Measurements from ENCODE around the gene LRRC37A2. TPM values are rescaled to one million over a fixed set of nuclear protein-coding genes. Genes with fewer than 3 reads are reported as not detected.
"Not testable (repeated sequence)": the region's sequence is repeated elsewhere in the genome, so short reads cannot be mapped to it uniquely, and the experiment has no call there.

The LRRC37A2 gene
- total RNA-seq, 2 experiments from 2014 or later: 13.0 to 20.9 TPM

DNA sequence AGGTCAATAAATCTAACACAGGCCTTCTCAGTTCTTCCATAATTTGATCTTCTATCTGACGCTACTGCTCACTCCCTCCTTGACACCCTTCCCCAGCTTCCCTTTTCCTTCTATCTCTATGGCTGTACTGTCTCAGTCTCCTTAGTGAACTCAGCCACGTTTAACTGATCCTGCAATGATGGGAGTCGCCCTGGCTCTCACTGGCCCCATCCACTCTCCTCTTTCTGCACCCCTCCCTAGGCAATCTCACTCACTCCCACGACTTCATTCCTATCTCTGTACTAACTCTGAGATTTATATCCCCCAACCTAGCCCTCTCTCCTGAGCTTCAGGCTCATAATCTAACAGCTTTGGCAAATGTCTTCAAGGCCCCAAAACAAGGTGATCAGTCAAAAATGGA is 59.5 kb downstream of the LRRC37A2 start:
- H3K4me3 Mint-ChIP-seq; H3K4me1 Mint-ChIP-seq; ATAC-seq; H3K27me3 Mint-ChIP-seq; DNase-seq; H3K36me3 Mint-ChIP-seq; CTCF ChIA-PET; H3K27ac Mint-ChIP-seq; H3K9me3 Mint-ChIP-seq (ENCODE audit: low read depth): not testable (repeated sequence)

- peak; percentile 91 for ATAC-seq
- peak within 1 kb of the TSS; percentile 46 for H3K27ac Mint-ChIP-seq
- H3K4me1 Mint-ChIP-seq; CTCF ChIA-PET; H3K36me3 Mint-ChIP-seq; H3K9me3 Mint-ChIP-seq (ENCODE audit: low read depth); H3K27me3 Mint-ChIP-seq: not testable (repeated sequence)
- peak within 1 kb of the TSS; percentile 42 for H3K4me3 Mint-ChIP-seq
- peak; percentile 96 for DNase-seq
These were observed 67.1 kb downstream of the LRRC37A2 start, which contains the start of gene ARL17A for GRCh38 chr17:46579083-46580075. Gene ARL17A (minus strand): TSS chr17:46579691. CDS start chr17:46576322, 3,369 bp downstream.

GRCh38 chr17:46580082-46580481 is 67.8 kb downstream of the LRRC37A2 start:
- CTCF ChIA-PET; DNase-seq; H3K9me3 Mint-ChIP-seq (ENCODE audit: low read depth); H3K27me3 Mint-ChIP-seq; ATAC-seq; H3K4me1 Mint-ChIP-seq; H3K36me3 Mint-ChIP-seq: not testable (repeated sequence)
- Mint-ChIP-seq H3K4me3 (peak overlapping the region; percentile 42), H3K27ac (peak overlapping the region; percentile 46)

DNA sequence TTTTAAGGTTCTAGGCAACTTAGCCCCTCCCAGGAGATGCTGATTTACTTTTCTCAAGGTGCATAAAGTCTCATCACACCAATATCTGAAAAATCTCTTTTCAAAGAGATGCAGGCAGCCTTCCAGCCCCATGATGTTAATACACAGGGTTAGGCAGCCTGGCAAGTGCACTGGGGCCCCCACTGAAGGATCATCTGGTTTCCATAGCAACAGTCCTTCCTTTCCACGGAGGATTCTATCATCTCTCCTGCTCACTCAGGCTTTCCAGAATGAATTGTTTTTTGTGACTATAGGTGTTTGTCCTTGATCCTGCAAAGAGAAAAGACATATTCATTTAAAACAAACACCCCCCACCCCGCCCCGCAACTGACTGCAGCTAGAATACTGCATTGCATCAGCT is 73.2 kb downstream of the LRRC37A2 start:
- CTCF ChIA-PET, H3K4me1 Mint-ChIP-seq: not testable (repeated sequence)

GRCh38 chr17:46590157-46591146 is 78.2 kb downstream of the LRRC37A2 start, which contains the start of gene NSF:
Gene NSF (plus strand): TSS chr17:46590669. CDS start chr17:46590776, 107 bp downstream.
- H3K4me3 Mint-ChIP-seq; CTCF ChIA-PET; H3K27me3 Mint-ChIP-seq; H3K27ac Mint-ChIP-seq; DNase-seq; H3K9me3 Mint-ChIP-seq (ENCODE audit: low read depth); H3K36me3 Mint-ChIP-seq; H3K4me1 Mint-ChIP-seq: not testable (repeated sequence)
- peak; percentile 96 for ATAC-seq

More for the DNA sequence above, 73.2 kb downstream of the LRRC37A2 start:
- H3K9me3 Mint-ChIP-seq (ENCODE audit: low read depth); H3K4me3 Mint-ChIP-seq; H3K36me3 Mint-ChIP-seq; H3K27ac Mint-ChIP-seq; ATAC-seq; DNase-seq; H3K27me3 Mint-ChIP-seq: not testable (repeated sequence)

DNA sequence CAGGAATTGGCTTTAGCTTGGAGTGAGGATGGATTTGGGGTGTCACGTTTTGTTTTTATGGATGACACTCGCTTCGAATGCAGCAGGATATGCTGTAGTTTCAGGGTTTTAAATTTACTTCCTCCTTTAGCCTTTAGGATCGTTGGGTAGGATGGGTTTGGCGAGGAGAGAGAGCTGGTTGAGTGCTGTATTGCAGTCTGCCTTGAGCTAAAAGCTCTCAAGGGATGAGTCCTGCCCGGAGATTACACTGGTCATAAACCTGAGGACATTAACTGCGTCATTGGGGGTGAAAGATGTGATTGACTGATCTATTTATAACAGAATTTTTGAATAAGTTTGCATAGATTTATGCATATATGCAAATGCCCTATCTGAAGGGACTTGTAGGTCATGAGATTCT is 79.1 kb downstream of the LRRC37A2 start:
- H3K9me3 Mint-ChIP-seq (ENCODE audit: low read depth); H3K27me3 Mint-ChIP-seq; H3K27ac Mint-ChIP-seq; H3K36me3 Mint-ChIP-seq; CTCF ChIA-PET; H3K4me1 Mint-ChIP-seq; H3K4me3 Mint-ChIP-seq; DNase-seq: not testable (repeated sequence)
- peak; percentile 37 for ATAC-seq

- CTCF ChIA-PET; H3K27me3 Mint-ChIP-seq; H3K4me3 Mint-ChIP-seq; H3K4me1 Mint-ChIP-seq; H3K27ac Mint-ChIP-seq; DNase-seq; H3K9me3 Mint-ChIP-seq (ENCODE audit: low read depth); H3K36me3 Mint-ChIP-seq: not testable (repeated sequence)
- peak; percentile 91 for ATAC-seq
These were observed 86.2 kb downstream of the LRRC37A2 start for GRCh38 chr17:46598344-46598931.

DNA sequence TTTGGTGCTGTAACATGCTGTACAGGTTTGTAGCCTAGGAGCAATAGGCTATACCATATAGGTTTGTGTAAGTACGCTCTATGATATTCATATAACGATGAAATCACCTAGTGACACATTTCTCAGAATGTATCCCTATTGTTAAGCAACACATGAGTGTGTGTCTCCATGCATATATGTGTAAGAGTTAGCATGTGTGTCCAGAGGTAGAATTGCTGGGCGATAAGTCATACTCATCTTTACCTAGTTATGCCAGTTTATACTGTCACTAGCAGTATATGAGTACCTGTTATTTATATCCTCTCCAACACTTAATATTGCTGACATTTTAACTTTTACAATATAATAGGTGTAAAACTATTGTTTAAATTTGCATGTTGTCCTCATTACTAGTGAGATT is 88.5 kb downstream of the LRRC37A2 start:
- H3K4me1 Mint-ChIP-seq; H3K27me3 Mint-ChIP-seq; CTCF ChIA-PET; H3K9me3 Mint-ChIP-seq (ENCODE audit: low read depth); H3K36me3 Mint-ChIP-seq; ATAC-seq; H3K4me3 Mint-ChIP-seq; DNase-seq; H3K27ac Mint-ChIP-seq: not testable (repeated sequence)

DNA sequence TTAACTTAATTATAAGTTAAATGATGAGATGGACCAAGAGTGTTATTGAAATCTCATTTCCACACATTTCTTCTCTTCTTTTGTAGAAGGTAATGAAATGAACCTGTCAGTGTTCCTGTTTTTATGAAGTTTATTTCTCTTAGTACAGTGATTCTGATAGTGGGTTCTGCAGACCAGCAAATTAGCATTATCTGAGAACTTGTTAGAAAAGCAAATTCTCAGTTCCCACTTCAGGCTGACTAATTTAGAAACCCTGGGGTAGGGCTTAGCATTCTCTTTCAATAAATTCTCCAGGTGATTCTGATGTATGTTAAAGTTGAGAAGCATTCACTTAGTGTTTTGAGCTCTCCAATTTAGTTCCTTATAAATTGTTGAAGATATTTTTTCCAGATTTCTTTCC is 90.9 kb downstream of the LRRC37A2 start:
- H3K36me3 Mint-ChIP-seq; CTCF ChIA-PET; H3K9me3 Mint-ChIP-seq (ENCODE audit: low read depth); DNase-seq; H3K4me1 Mint-ChIP-seq; H3K4me3 Mint-ChIP-seq; H3K27ac Mint-ChIP-seq; H3K27me3 Mint-ChIP-seq: not testable (repeated sequence)
- ATAC-seq: peak; percentile 66

Other genes starting within 250 kb of the LRRC37A2 start
- 1 to 10 TPM; 2.5 to 8.0 TPM for gene LRRC37A, start 217.3 kb upstream of the LRRC37A2 start, total RNA-seq
- 10 to 100 TPM; 23.0 to 28.2 TPM for gene ARL17B, start 150.7 kb upstream of the LRRC37A2 start, total RNA-seq
- gene ARL17A, start 67.2 kb downstream of the LRRC37A2 start, total RNA-seq: 10 to 100 TPM; 16.8 to 19.9 TPM
- gene NSF, start 78.2 kb downstream of the LRRC37A2 start, total RNA-seq: 10 to 100 TPM; 44.2 to 50.0 TPM

All from activated CD8-positive, alpha-beta memory T cell treated with anti-CD3 and anti-CD28 coated beads, Interleukin-2, amount 10 ng/mL, durations not matched to agents 7 days and 5 days (primary cell).